H1 (cell line): ENCODE results near the gene CCDC144A. TPM values are rescaled to one million over a fixed set of nuclear protein-coding genes. Genes with fewer than 3 reads are reported as not detected.
"Not testable (repeated sequence)": the region's sequence is repeated elsewhere in the genome, so short reads cannot be mapped to it uniquely, and the experiment has no call there.

Experiments used
- CTCF ChIA-PET: fragments of 300-600 bp; sonication (Branson Sonifier 250); formaldehyde crosslinking; loops from one replicate; lab custom pipeline; 2021; ENCODE audit not compliant: partially characterized antibody; lab: Charles Lee
- POLR2A ChIA-PET: fragments of 300-600 bp; sonication (Branson Sonifier 250); formaldehyde crosslinking; loops from one replicate; lab custom pipeline; 2021; ENCODE audit warnings: inconsistent platforms; ENCODE audit not compliant: partially characterized antibody; lab: Charles Lee
- DNase-seq, 2 experiments: peaks; one replicate each; pipeline versions ENCODE4 v3.0.0 to v3.0.0-alpha.2; 2010 to 2022; ENCODE audit warnings: low spot score in 2 of 2, low read depth in 1 of 2, mixed read lengths in 1 of 2
- FAIRE-seq: peaks from 2 replicates; lab custom pipeline; 2011; peaks lifted over from hg19 to GRCh38; lab: Jason Lieb, UNC
- H2AFZ ChIP-seq: 2 replicates; pipeline ENCODE4 v1.8.1; 2012; ENCODE audit warnings: low read length, inconsistent platforms
- H2AK5ac ChIP-seq: 2 replicates; pipeline ENCODE4 v1.6.1; 2013; ENCODE audit warnings: low read depth, low read length
- H2BK120ac ChIP-seq: replicated peaks from 2 replicates; pipeline ENCODE3; 2013; ENCODE audit warnings: low read depth, low read length, inconsistent platforms
- H2BK12ac ChIP-seq: 2 replicates; pipeline ENCODE4 v1.6.1; 2013; ENCODE audit warnings: low read depth, low read length
- H2BK15ac ChIP-seq: 2 replicates; pipeline ENCODE4 v1.6.1; 2013; ENCODE audit warnings: low read length
- H2BK20ac ChIP-seq: 2 replicates; pipeline ENCODE4 v1.6.1; 2013; ENCODE audit warnings: low read length
- H2BK5ac ChIP-seq: 2 replicates; pipeline ENCODE4 v1.6.1; 2013; ENCODE audit warnings: low read depth, low read length
- H3K14ac ChIP-seq: 2 replicates; pipeline ENCODE4 v1.6.1; 2013; ENCODE audit warnings: inconsistent platforms; ENCODE audit not compliant: insufficient read length
- H3K18ac ChIP-seq: 2 replicates; pipeline ENCODE4 v1.6.1; 2013; ENCODE audit warnings: low read length; ENCODE audit errors: extremely low read depth
- H3K23ac ChIP-seq: 2 replicates; pipeline ENCODE4 v1.6.1; 2013; ENCODE audit warnings: inconsistent platforms; ENCODE audit not compliant: insufficient read length
- H3K23me2 ChIP-seq: 2 replicates; pipeline ENCODE4 v1.6.1; 2013; ENCODE audit warnings: low read depth, low read length
- H3K27ac ChIP-seq: 2 replicates; pipeline ENCODE4 v1.6.1; 2011; ENCODE audit warnings: low read depth, low read length, inconsistent platforms
- H3K27me3 ChIP-seq, 4 experiments: replicated peaks in 1 of 4; 1 replicate in 1 of 4; 2 replicates in 3 of 4; pipeline versions ENCODE4 v1.6.1 to v1.8.1; 2011 to 2013; ENCODE audit warnings: low read length in 3 of 4, mild to moderate bottlenecking in 3 of 4, inconsistent platforms in 2 of 4, mixed read lengths in 2 of 4, moderate library complexity in 1 of 4; ENCODE audit not compliant: control insufficient read depth in 3 of 4, insufficient read depth in 3 of 4; ENCODE audit errors: extremely low read depth in 1 of 4
- H3K36me3 ChIP-seq, 4 experiments: 2 replicates each; pipeline versions ENCODE4 v1.6.1 to v1.8.1; 2011 to 2013; ENCODE audit warnings: mild to moderate bottlenecking in 4 of 4, low read length in 3 of 4, moderate library complexity in 2 of 4, control low read depth in 1 of 4, inconsistent platforms in 1 of 4; ENCODE audit not compliant: insufficient read depth in 4 of 4, control insufficient read depth in 2 of 4
- H3K4ac ChIP-seq: replicated peaks from 2 replicates; pipeline ENCODE3; 2013; ENCODE audit warnings: low read length, low read depth, mixed read lengths, inconsistent platforms; ENCODE audit not compliant: insufficient read length
- H3K4me1 ChIP-seq, 4 experiments: replicated peaks in 1 of 4; 1 replicate in 1 of 4; 2 replicates in 3 of 4; pipeline versions ENCODE4 v1.6.1 to v1.8.1; 2011 to 2013; ENCODE audit warnings: low read length in 3 of 4, inconsistent platforms in 2 of 4, mixed read lengths in 1 of 4; ENCODE audit not compliant: insufficient read depth in 4 of 4, control insufficient read depth in 3 of 4
- H3K4me2 ChIP-seq, 2 experiments: 2 replicates each; pipeline versions ENCODE4 v1.6.1 to v1.8.1; 2011 to 2013; ENCODE audit warnings: low read depth in 2 of 2, low read length in 2 of 2, control low read depth in 1 of 2, inconsistent platforms in 1 of 2, mild to moderate bottlenecking in 1 of 2; ENCODE audit not compliant: insufficient read depth in 1 of 2
- H3K4me3 ChIP-seq, 4 experiments: fragments of 200-600, 300-600 bp in 1 of 4; sonication (generic), shearing (Covaris generic), sonication (Bioruptor Twin) in 1 of 4; 2 replicates each; pipeline versions ENCODE4 v1.5.1 to v1.8.1; 2011 to 2016; ENCODE audit warnings: low read length in 4 of 4, low read depth in 3 of 4, control low read depth in 2 of 4, inconsistent platforms in 2 of 4, mild to moderate bottlenecking in 2 of 4, mixed read lengths in 1 of 4, moderate library complexity in 1 of 4; ENCODE audit not compliant: insufficient read depth in 2 of 4; ENCODE audit errors: extremely low read depth in 1 of 4
- H3K56ac ChIP-seq: replicated peaks from 2 replicates; pipeline ENCODE3; 2013; ENCODE audit warnings: low read depth, mild to moderate bottlenecking, mixed read lengths, low read length, inconsistent platforms; ENCODE audit not compliant: insufficient read length
- H3K79me1 ChIP-seq: 2 replicates; pipeline ENCODE4 v1.6.1; 2013; ENCODE audit warnings: low read depth, low read length, control low read depth
- H3K79me2 ChIP-seq, 2 experiments: 2 replicates each; pipeline versions ENCODE4 v1.6.1 to v1.8.1; 2012 to 2013; ENCODE audit warnings: low read length in 2 of 2, mild to moderate bottlenecking in 2 of 2, inconsistent platforms in 1 of 2; ENCODE audit not compliant: insufficient read depth in 2 of 2, control insufficient read depth in 1 of 2
- H3K9ac ChIP-seq, 4 experiments: replicated peaks in 1 of 4; 1 replicate in 1 of 4; 2 replicates in 3 of 4; pipeline versions ENCODE4 v1.6.1 to v1.8.1; 2011 to 2013; ENCODE audit warnings: low read depth in 3 of 4, low read length in 3 of 4, control low read depth in 2 of 4, mild to moderate bottlenecking in 2 of 4, moderate library complexity in 2 of 4, inconsistent platforms in 1 of 4; ENCODE audit errors: extremely low read depth in 1 of 4
- H3K9me3 ChIP-seq, 2 experiments: 2 replicates each; pipeline versions ENCODE4 v1.6.1 to v1.8.1; 2012 to 2013; ENCODE audit warnings: mild to moderate bottlenecking in 2 of 2, moderate library complexity in 2 of 2, control low read depth in 1 of 2, inconsistent platforms in 1 of 2, low read depth in 1 of 2, low read length in 1 of 2, mixed read lengths in 1 of 2; ENCODE audit not compliant: insufficient read depth in 2 of 2
- H4K20me1 ChIP-seq, 2 experiments: replicated peaks in 1 of 2; 2 replicates each; pipeline versions ENCODE3 to v1.8.1; 2011 to 2013; ENCODE audit warnings: inconsistent platforms in 2 of 2, low read length in 2 of 2, mild to moderate bottlenecking in 1 of 2; ENCODE audit not compliant: insufficient read depth in 2 of 2, control insufficient read depth in 1 of 2
- H4K5ac ChIP-seq: 2 replicates; pipeline ENCODE4 v1.6.1; 2013; ENCODE audit warnings: low read length, low read depth, mixed read lengths, inconsistent platforms; ENCODE audit not compliant: insufficient read length
- H4K8ac ChIP-seq: 2 replicates; pipeline ENCODE4 v1.8.0; 2013; ENCODE audit warnings: mild to moderate bottlenecking, moderate library complexity, low read length, inconsistent platforms; ENCODE audit not compliant: insufficient read depth; ENCODE audit errors: extremely low read depth
- H4K91ac ChIP-seq: replicated peaks from 2 replicates; pipeline ENCODE3; 2013; ENCODE audit warnings: low read length, mixed read lengths, inconsistent platforms; ENCODE audit not compliant: insufficient read length
- E2F6 ChIP-seq: IDR thresholded peaks from 2 replicates; pipeline ENCODE4 v1.6.1; 2012; ENCODE audit warnings: inconsistent platforms
- WGBS, 2 experiments: shearing (Covaris generic) in 1 of 2; methylation state at CpG; one replicate each; pipeline versions ENCODE4 v1.1.6 to v1.1.7; 2013 to 2015; ENCODE audit warnings: low lambda C conversion rate in 2 of 2, mixed read lengths in 2 of 2, inconsistent platforms in 1 of 2, low coverage in 1 of 2, missing lambda C conversion rate in 1 of 2; ENCODE audit not compliant: insufficient replicate concordance in 2 of 2, insufficient coverage in 1 of 2, insufficient read length in 1 of 2; ENCODE audit errors: extremely low coverage in 1 of 2, missing lambda C conversion rate in 1 of 2; 5-methylcytosine and 5-hydroxymethylcytosine counted together
- polyA plus RNA-seq, 7 experiments: library from polyadenylated mRNA; depleted of rRNA in 3 of 7; stranded (reverse) in 5 of 7; unstranded in 2 of 7; fragments of >200 nt in 5 of 7; fragments of 200-250 nt in 2 of 7; gene quantifications; 1 replicate in 5 of 7; 2 replicates in 1 of 7; 4 replicates in 1 of 7; pipeline versions ENCODE4 v1.2.1 to v1.2.3, GENCODE V29; 2011 to 2013; ENCODE audit warnings: missing spikeins in 2 of 7, mixed read lengths in 2 of 7
- total RNA-seq: library from RNA; stranded (reverse); fragmentation: NEBNext Ultra II Directional; extraction: Animal tissue kit (Norgen Biotek cat#: 25700); gene quantifications from 2 replicates; pipeline ENCODE4 v1.2.1, GENCODE V29; 2021

CCDC144A gene
- total and polyA plus RNA-seq, 2 of the 8 experiments (the other 6 are each of a cell fraction or from before 2014, with no cell fraction given): 0.35 to 1.7 TPM

GRCh38 chr17:16683290-16684138, 6.5 kb upstream of the CCDC144A start:
- CTCF ChIA-PET, H3K79me1 ChIP-seq, H3K9me3 ChIP-seq, POLR2A ChIA-PET, H3K18ac ChIP-seq, H3K4me3 ChIP-seq, H3K4me1 ChIP-seq, H2AK5ac ChIP-seq, H2BK5ac ChIP-seq, H3K27ac ChIP-seq, H3K14ac ChIP-seq, H2BK12ac ChIP-seq, H3K79me2 ChIP-seq, H2BK20ac ChIP-seq, FAIRE-seq, H4K91ac ChIP-seq, H3K23me2 ChIP-seq, H3K4me2 ChIP-seq, H3K56ac ChIP-seq, H4K8ac ChIP-seq, H3K23ac ChIP-seq, H4K20me1 ChIP-seq, H2BK120ac ChIP-seq, H3K4ac ChIP-seq, H3K9ac ChIP-seq, H3K27me3 ChIP-seq, H2BK15ac ChIP-seq, H3K36me3 ChIP-seq, H4K5ac ChIP-seq, H2AFZ ChIP-seq: not testable (repeated sequence)
- WGBS, 2 experiments: 67% methylated on average over 43 of the region's 44 CpGs; no CpG with 5 or more reads in 1 of the 2 experiments
- DNase-seq: peak in 1 of 2 experiments; percentile 55
- TF ChIP-seq E2F6: peak; percentile 65; the same call in 1 of the 2 replicates
